Osteocyte (in vitro differentiated cells): Measurements from ENCODE around the gene MCM3AP. TPM values are rescaled to one million over a fixed set of nuclear protein-coding genes. Genes with fewer than 3 reads are reported as not detected.

Source experiments
- DNase-seq: peaks from one replicate; pipeline ENCODE4 v3.0.0; 2021; ENCODE audit warnings: mixed read lengths; ENCODE audit not compliant: unreplicated experiment; ENCODE audit errors: extremely low spot score
- H3K27ac Mint-ChIP-seq: one replicate; pipeline ENCODE4 v1.8.0; 2021; ENCODE audit warnings: mild to moderate bottlenecking, mixed read lengths; ENCODE audit not compliant: unreplicated experiment
- H3K27me3 Mint-ChIP-seq: one replicate; pipeline ENCODE4 v1.8.0; 2021; ENCODE audit warnings: mixed read lengths; ENCODE audit not compliant: unreplicated experiment
- H3K36me3 Mint-ChIP-seq: one replicate; pipeline ENCODE4 v1.8.0; 2021; ENCODE audit warnings: mixed read lengths; ENCODE audit not compliant: unreplicated experiment
- H3K4me1 Mint-ChIP-seq: one replicate; pipeline ENCODE4 v1.8.0; 2021; ENCODE audit warnings: mixed read lengths; ENCODE audit not compliant: unreplicated experiment
- H3K4me3 Mint-ChIP-seq: one replicate; pipeline ENCODE4 v1.8.0; 2021; ENCODE audit warnings: mild to moderate bottlenecking, moderate library complexity, mixed read lengths; ENCODE audit not compliant: unreplicated experiment
- H3K9me3 Mint-ChIP-seq: one replicate; pipeline ENCODE4 v1.8.0; 2021; ENCODE audit warnings: mixed read lengths; ENCODE audit not compliant: unreplicated experiment
- CTCF ChIP-seq: fragments of 200-600 bp; sonication (generic); IDR thresholded peaks from 2 replicates; pipeline ENCODE4 v1.5.0; 2021; ENCODE audit warnings: antibody characterized with exemption, mild to moderate bottlenecking, moderate library complexity
- total RNA-seq: library from RNA; stranded (reverse); gene quantifications from 2 replicates; pipeline ENCODE4 v1.2.1, GENCODE V29; 2021

The MCM3AP gene
- total RNA-seq, 1 donor from 2014 or later = 105 TPM

GRCh38 chr21:46308431-46308830, 23.0 kb upstream of the MCM3AP start:
- Mint-ChIP-seq H3K9me3 (no peaks in the 10 kb centered on the region), H3K27ac (no peak overlapping the region), H3K4me3 (no peak overlapping the region), H3K36me3 (peaks cover 14% of the 10 kb centered on the region), H3K27me3 (no peaks in the 10 kb centered on the region), H3K4me1 (no peaks in the 10 kb centered on the region)
- DNase-seq = no peak
- no peak for TF ChIP-seq CTCF

- H3K4me1 Mint-ChIP-seq = no peaks in the 10 kb centered on the region
- no peak for TF ChIP-seq CTCF
- H3K9me3 Mint-ChIP-seq = no peaks in the 10 kb centered on the region
- H3K36me3 Mint-ChIP-seq = peaks cover 12% of the 10 kb centered on the region
- H3K4me3 Mint-ChIP-seq = no peak overlapping the region
- no peaks in the 10 kb centered on the region for H3K27me3 Mint-ChIP-seq
- no peak for DNase-seq
- H3K27ac Mint-ChIP-seq = no peak overlapping the region
Measured at GRCh38 chr21:46307625-46308024, 22.2 kb upstream of the MCM3AP start.

GRCh38 chr21:46304955-46305354, 19.5 kb upstream of the MCM3AP start:
- Mint-ChIP-seq H3K9me3 (no peaks in the 10 kb centered on the region), H3K27me3 (no peaks in the 10 kb centered on the region), H3K36me3 (peaks cover 12% of the 10 kb centered on the region), H3K4me3 (no peak overlapping the region), H3K4me1 (no peaks in the 10 kb centered on the region), H3K27ac (no peak overlapping the region)
- no peak for TF ChIP-seq CTCF
- no peak for DNase-seq

GRCh38 chr21:46304437-46304836, 19.0 kb upstream of the MCM3AP start:
- no peak for DNase-seq
- peaks cover 12% of the 10 kb centered on the region for H3K36me3 Mint-ChIP-seq

GRCh38 chr21:46301759-46302158, 16.3 kb upstream of the MCM3AP start:
- Mint-ChIP-seq H3K27ac (no peak overlapping the region), H3K27me3 (no peaks in the 10 kb centered on the region), H3K36me3 (peaks cover 12% of the 10 kb centered on the region), H3K9me3 (no peaks in the 10 kb centered on the region), H3K4me1 (no peaks in the 10 kb centered on the region), H3K4me3 (no peak overlapping the region)
- DNase-seq = no peak
- no peak for TF ChIP-seq CTCF

More at GRCh38 chr21:46304437-46304836, 19.0 kb upstream of the MCM3AP start:
- Mint-ChIP-seq H3K27me3 (no peaks in the 10 kb centered on the region), H3K27ac (no peak overlapping the region), H3K4me3 (no peak overlapping the region), H3K4me1 (no peaks in the 10 kb centered on the region), H3K9me3 (no peaks in the 10 kb centered on the region)
- TF ChIP-seq CTCF = no peak
